ENCODE data around the gene PLCE1.

PLCE1 gene

GRCh38 chr10:94016727-94017714 lies 23.3 kb downstream of the PLCE1 start:
- in situ Hi-C loops (cut with MboI; ENCODE audit: low sequenced_read_pairs): no loop called here

GRCh38 chr10:94018107-94018506 lies 24.4 kb downstream of the PLCE1 start:
- in situ Hi-C loops (cut with MboI; ENCODE audit: low sequenced_read_pairs): no loop called here

- in situ Hi-C loops (cut with MboI; ENCODE audit: low sequenced_read_pairs): no loop called here
These were observed 30.2 kb downstream of the PLCE1 start for GRCh38 chr10:94023906-94024305.

- in situ Hi-C loops (cut with MboI; ENCODE audit: low sequenced_read_pairs): no loop called here
These were observed 30.7 kb downstream of the PLCE1 start for GRCh38 chr10:94024407-94024806.

- in situ Hi-C loops (cut with MboI; ENCODE audit: low sequenced_read_pairs): no loop called here
These were observed 32.1 kb downstream of the PLCE1 start for GRCh38 chr10:94025806-94026205.

GRCh38 chr10:94027197-94027596 lies 33.5 kb downstream of the PLCE1 start:
- in situ Hi-C loops (cut with MboI; ENCODE audit: low sequenced_read_pairs): no loop called here

- in situ Hi-C loops (cut with MboI; ENCODE audit: low sequenced_read_pairs): no loop called here
These were observed 36.2 kb downstream of the PLCE1 start for GRCh38 chr10:94029955-94030354.

GRCh38 chr10:94035982-94036765 lies 42.4 kb downstream of the PLCE1 start:
- in situ Hi-C loops (cut with MboI; ENCODE audit: low sequenced_read_pairs): no loop called here

GRCh38 chr10:94036766-94037033 lies 43.0 kb downstream of the PLCE1 start:
- in situ Hi-C loops (cut with MboI; ENCODE audit: low sequenced_read_pairs): no loop called here

GRCh38 chr10:94037286-94037685 lies 43.6 kb downstream of the PLCE1 start:
- in situ Hi-C loops (cut with MboI; ENCODE audit: low sequenced_read_pairs): no loop called here

- in situ Hi-C loops (cut with MboI; ENCODE audit: low sequenced_read_pairs): no loop called here
These were observed 44.3 kb downstream of the PLCE1 start for GRCh38 chr10:94038024-94038423.

- in situ Hi-C loops (cut with MboI; ENCODE audit: low sequenced_read_pairs): no loop called here
These were observed 47.5 kb downstream of the PLCE1 start for GRCh38 chr10:94041206-94041605.

- in situ Hi-C loops (cut with MboI; ENCODE audit: low sequenced_read_pairs): no loop called here
These were observed 48.5 kb downstream of the PLCE1 start for GRCh38 chr10:94042001-94042833.

- in situ Hi-C loops (cut with MboI; ENCODE audit: low sequenced_read_pairs): no loop called here
These were observed 49.1 kb downstream of the PLCE1 start for GRCh38 chr10:94042834-94043175.

Measured in HL-60/S4 (cell line).